ENCODE results near the gene MYH8. TPM values are rescaled to one million over a fixed set of nuclear protein-coding genes. Genes with fewer than 3 reads are reported as not detected.

Gene MYH8
- total RNA-seq, 1 donor from 2014 or later, result not detected

DNA sequence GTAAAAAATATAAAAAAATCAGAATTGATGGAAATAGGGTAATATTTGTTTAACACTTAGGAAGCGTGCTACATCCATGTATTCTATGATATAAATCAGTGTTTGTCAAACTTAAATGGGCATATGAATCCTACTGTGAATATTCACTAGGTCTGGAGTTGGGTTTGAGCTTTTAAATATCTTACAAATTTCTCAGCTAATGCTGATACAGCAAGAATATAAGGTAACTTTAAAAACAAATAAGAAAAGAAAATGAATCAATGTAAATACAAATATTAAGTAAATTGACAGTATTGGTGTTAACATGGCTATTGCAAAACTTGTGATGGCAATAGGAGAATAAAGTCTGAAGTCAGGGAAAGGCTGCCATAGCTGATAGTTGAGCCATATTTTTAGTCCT lies 52.5 kb downstream of the MYH8 start:
- no peak overlapping the region for H3K27ac ChIP-seq
- H3K27ac Mint-ChIP-seq, result no peak overlapping the region
- H3F3A ChIP-seq (ENCODE audit: low read depth), result no peaks in the 10 kb centered on the region
- TF ChIP-seq EZH2 (IDR thresholded peaks at IDR 0.05), result no peak
- no peak overlapping the region for H3K4me3 ChIP-seq
- no peaks in the 10 kb centered on the region for H3K79me2 ChIP-seq (ENCODE audit: low read depth)
- H3K4me3 Mint-ChIP-seq, result no peak overlapping the region
- H3K27me3 Mint-ChIP-seq (ENCODE audit: insufficient read depth, low read depth), result peaks cover 9% of the 10 kb centered on the region
- H4K20me1 ChIP-seq (ENCODE audit: low read depth), result no peaks in the 10 kb centered on the region
- H3K9me3 ChIP-seq (ENCODE audit: low read depth), result no peaks in the 10 kb centered on the region
- no peaks in the 10 kb centered on the region for H3K36me3 ChIP-seq
- no peaks in the 10 kb centered on the region for H3K36me3 Mint-ChIP-seq
- no peak for DNase-seq (ENCODE audit: low spot score)
- no peaks in the 10 kb centered on the region for H3K4me1 Mint-ChIP-seq
- no peaks in the 10 kb centered on the region for H3K4me1 ChIP-seq
- no peak overlapping the region for H3K4me2 ChIP-seq
- no peak overlapping the region for H3K9ac ChIP-seq
- no peaks in the 10 kb centered on the region for H3K9me3 Mint-ChIP-seq
- no peak overlapping the region for H2AFZ ChIP-seq (replicated peaks)
- H3K27me3 ChIP-seq, result no peaks in the 10 kb centered on the region

DNA sequence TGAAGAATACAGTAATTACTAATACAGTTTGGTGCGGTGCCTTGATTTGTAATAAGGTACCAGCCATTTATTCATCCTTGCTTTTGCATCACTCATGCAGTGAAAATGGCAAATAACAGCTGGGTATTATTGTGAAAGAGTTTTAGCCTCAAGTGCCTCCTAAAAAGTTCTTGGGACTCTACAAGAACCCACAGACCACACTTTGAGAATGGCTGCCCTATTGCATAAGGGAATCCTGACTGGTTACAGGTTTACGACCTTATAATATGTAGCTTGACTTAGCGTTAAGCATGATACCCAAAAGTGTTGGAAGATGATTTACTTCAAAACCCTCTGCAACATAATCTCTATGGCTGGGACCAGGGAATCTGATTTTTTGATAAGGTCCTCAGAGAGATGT lies 53.2 kb downstream of the MYH8 start:
- no peak overlapping the region for H3K4me3 Mint-ChIP-seq
- no peak overlapping the region for H2AFZ ChIP-seq (replicated peaks)
- H3K9ac ChIP-seq, result no peak overlapping the region
- H3K9me3 ChIP-seq (ENCODE audit: low read depth), result no peaks in the 10 kb centered on the region
- H3K9me3 Mint-ChIP-seq, result no peaks in the 10 kb centered on the region
- no peak overlapping the region for H3K27ac ChIP-seq
- no peaks in the 10 kb centered on the region for H3K4me1 Mint-ChIP-seq
- H3K27me3 Mint-ChIP-seq (ENCODE audit: insufficient read depth, low read depth), result peaks cover 5% of the 10 kb centered on the region
- H3K27me3 ChIP-seq, result no peaks in the 10 kb centered on the region
- no peak overlapping the region for H3K4me2 ChIP-seq
- H3K4me1 ChIP-seq, result no peaks in the 10 kb centered on the region
- TF ChIP-seq EZH2 (IDR thresholded peaks at IDR 0.05), result no peak
- TF ChIP-seq, protein P1, sequence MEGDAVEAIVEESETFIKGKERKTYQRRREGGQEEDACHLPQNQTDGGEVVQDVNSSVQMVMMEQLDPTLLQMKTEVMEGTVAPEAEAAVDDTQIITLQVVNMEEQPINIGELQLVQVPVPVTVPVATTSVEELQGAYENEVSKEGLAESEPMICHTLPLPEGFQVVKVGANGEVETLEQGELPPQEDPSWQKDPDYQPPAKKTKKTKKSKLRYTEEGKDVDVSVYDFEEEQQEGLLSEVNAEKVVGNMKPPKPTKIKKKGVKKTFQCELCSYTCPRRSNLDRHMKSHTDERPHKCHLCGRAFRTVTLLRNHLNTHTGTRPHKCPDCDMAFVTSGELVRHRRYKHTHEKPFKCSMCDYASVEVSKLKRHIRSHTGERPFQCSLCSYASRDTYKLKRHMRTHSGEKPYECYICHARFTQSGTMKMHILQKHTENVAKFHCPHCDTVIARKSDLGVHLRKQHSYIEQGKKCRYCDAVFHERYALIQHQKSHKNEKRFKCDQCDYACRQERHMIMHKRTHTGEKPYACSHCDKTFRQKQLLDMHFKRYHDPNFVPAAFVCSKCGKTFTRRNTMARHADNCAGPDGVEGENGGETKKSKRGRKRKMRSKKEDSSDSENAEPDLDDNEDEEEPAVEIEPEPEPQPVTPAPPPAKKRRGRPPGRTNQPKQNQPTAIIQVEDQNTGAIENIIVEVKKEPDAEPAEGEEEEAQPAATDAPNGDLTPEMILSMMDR (IDR thresholded peaks at IDR 0.05), result no peak
- TF ChIP-seq EZH2phosphoT487 (IDR thresholded peaks at IDR 0.05), result no peak
- no peaks in the 10 kb centered on the region for H3K79me2 ChIP-seq (ENCODE audit: low read depth)
- H4K20me1 ChIP-seq (ENCODE audit: low read depth), result no peaks in the 10 kb centered on the region
- H3F3A ChIP-seq (ENCODE audit: low read depth), result no peaks in the 10 kb centered on the region
- H3K36me3 ChIP-seq, result no peaks in the 10 kb centered on the region
- no peaks in the 10 kb centered on the region for H3K36me3 Mint-ChIP-seq
- no peak for DNase-seq (ENCODE audit: low spot score)
- no peak overlapping the region for H3K27ac Mint-ChIP-seq
- H3K4me3 ChIP-seq, result no peak overlapping the region

DNA sequence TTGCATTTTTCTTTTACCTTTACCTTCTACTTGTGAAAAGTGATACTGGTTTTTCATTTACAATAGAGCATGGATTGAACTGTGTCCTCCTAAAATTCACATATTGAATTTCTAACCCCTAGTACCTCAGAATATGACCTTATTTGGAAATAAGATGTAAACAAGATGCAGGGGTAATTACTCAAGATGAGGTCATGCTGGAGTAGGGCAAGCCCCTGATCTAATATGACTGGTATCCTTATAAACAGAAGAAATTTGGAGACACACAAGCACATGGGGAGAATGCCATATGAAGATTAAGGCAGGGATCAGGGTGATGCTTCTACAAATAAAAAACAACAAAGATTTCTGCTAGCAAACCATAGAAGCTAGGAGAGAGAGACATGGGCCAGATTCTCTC lies 61.2 kb downstream of the MYH8 start:
- Mint-ChIP-seq H3K4me3 (no peak overlapping the region), H3K27ac (no peak overlapping the region), H3K9me3 (no peaks in the 10 kb centered on the region), H3K4me1 (no peaks in the 10 kb centered on the region), H3K27me3 (ENCODE audit: insufficient read depth, low read depth) (peaks cover 6% of the 10 kb centered on the region), H3K36me3 (no peaks in the 10 kb centered on the region)
- Histone ChIP-seq H3K4me3 (no peak overlapping the region), H3K36me3 (no peaks in the 10 kb centered on the region), H3K27ac (no peak overlapping the region), H3K27me3 (no peaks in the 10 kb centered on the region), H3K4me2 (no peak overlapping the region), H2AFZ (replicated peaks) (no peak overlapping the region), H3K9ac (no peak overlapping the region), H3F3A (ENCODE audit: low read depth) (no peaks in the 10 kb centered on the region), H3K79me2 (ENCODE audit: low read depth) (no peaks in the 10 kb centered on the region), H3K9me3 (ENCODE audit: low read depth) (no peaks in the 10 kb centered on the region), H3K4me1 (no peaks in the 10 kb centered on the region), H4K20me1 (ENCODE audit: low read depth) (no peaks in the 10 kb centered on the region)
- no peak for DNase-seq (ENCODE audit: low spot score)
- TF ChIP-seq EZH2phosphoT487 (IDR thresholded peaks at IDR 0.05) (no peak), EZH2 (IDR thresholded peaks at IDR 0.05) (no peak)
- TF ChIP-seq, protein P1 (IDR thresholded peaks at IDR 0.05), result no peak

DNA sequence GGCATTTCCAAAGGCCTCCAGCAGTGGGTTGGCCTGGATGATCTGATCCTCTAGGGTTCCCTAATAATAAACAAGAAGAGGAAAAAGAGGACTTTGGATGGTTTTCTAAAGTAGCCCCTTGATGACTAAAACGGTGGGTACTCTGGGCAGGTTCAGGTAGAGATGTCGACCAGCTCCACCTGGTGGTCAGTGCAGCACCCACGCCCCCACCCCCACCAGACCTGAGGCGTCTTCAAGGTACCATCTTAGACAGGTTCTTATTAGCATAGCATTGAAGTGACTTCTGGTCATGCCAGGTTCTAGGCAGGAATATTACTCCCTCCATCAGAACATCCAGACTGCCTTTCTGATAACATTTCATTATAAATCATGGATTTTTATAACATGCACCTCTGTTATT lies 64.0 kb downstream of the MYH8 start:
- H4K20me1 ChIP-seq (ENCODE audit: low read depth), result no peaks in the 10 kb centered on the region
- Mint-ChIP-seq H3K4me1 (no peaks in the 10 kb centered on the region), H3K27me3 (ENCODE audit: insufficient read depth, low read depth) (peaks cover 4% of the 10 kb centered on the region), H3K36me3 (no peaks in the 10 kb centered on the region), H3K27ac (no peak overlapping the region), H3K9me3 (no peaks in the 10 kb centered on the region), H3K4me3 (no peak overlapping the region)
- H3K79me2 ChIP-seq (ENCODE audit: low read depth), result no peaks in the 10 kb centered on the region
- no peak overlapping the region for H3K27ac ChIP-seq
- H3K4me2 ChIP-seq, result no peak overlapping the region
- no peaks in the 10 kb centered on the region for H3K36me3 ChIP-seq
- H3K4me1 ChIP-seq, result no peaks in the 10 kb centered on the region
- TF ChIP-seq EZH2 (IDR thresholded peaks at IDR 0.05) (no peak), EZH2phosphoT487 (IDR thresholded peaks at IDR 0.05) (no peak)
- TF ChIP-seq, protein P1 (IDR thresholded peaks at IDR 0.05), result peak; percentile 64
- no peaks in the 10 kb centered on the region for H3F3A ChIP-seq (ENCODE audit: low read depth)
- no peaks in the 10 kb centered on the region for H3K9me3 ChIP-seq (ENCODE audit: low read depth)
- H2AFZ ChIP-seq (replicated peaks), result no peak overlapping the region
- no peak overlapping the region for H3K9ac ChIP-seq
- no peak overlapping the region for H3K4me3 ChIP-seq
- peak; percentile 52 for DNase-seq (ENCODE audit: low spot score)
- H3K27me3 ChIP-seq, result no peaks in the 10 kb centered on the region
